Left ventricle myocardium superior (tissue), 1 donor: ENCODE measurements around the gene ZGRF1. TPM values are rescaled to one million over a fixed set of nuclear protein-coding genes. Genes with fewer than 3 reads are reported as not detected.
"Not testable (repeated sequence)": the region's sequence is repeated elsewhere in the genome, so short reads cannot be mapped to it uniquely, and the experiment has no call there.

Source experiments
- ATAC-seq: fragments of 200-7000 bp; cut with Tn5 transposase; one replicate; pipeline ENCODE4 v1.9.1; 2020; ENCODE audit warnings: mild to moderate bottlenecking, moderate library complexity
- DNase-seq: peaks from one replicate; pipeline ENCODE4 v3.0.0-alpha.2; 2020
- intact Hi-C: fragments of 100-400 bp; cut with micrococcal nuclease; formaldehyde crosslinking; loops from one replicate; pipeline ENCODE4 v1.11.0; 2022
- total RNA-seq: library from RNA; stranded (reverse); fragmentation: NEBNext Ultra II Directional; extraction: Animal tissue kit (Norgen Biotek cat#: 25700); gene quantifications from one replicate; pipeline ENCODE4 v1.2.1, GENCODE V29; 2021
- donor health status: DM: no; HTN: yes; CAD: no; lungs with severe emphysema.

The ZGRF1 gene
- total RNA-seq, 1 donor from 2014 or later: 2.0 TPM

- no peak for ATAC-seq
- DNase-seq: no peak
- intact Hi-C loops: no loop called here
Observed at GRCh38 chr4:112564706-112565270, 71.9 kb downstream of the ZGRF1 start.

GRCh38 chr4:112563431-112564200 lies 73.1 kb downstream of the ZGRF1 start:
- DNase-seq (no peak), ATAC-seq (no peak)
- intact Hi-C loops: no loop called here

- intact Hi-C loops: no loop called here
- ATAC-seq: no peak
- no peak for DNase-seq
Observed at GRCh38 chr4:112562254-112562879, 74.3 kb downstream of the ZGRF1 start.

GRCh38 chr4:112560084-112560483 lies 76.6 kb downstream of the ZGRF1 start:
- ATAC-seq (no peak), DNase-seq (no peak)
- intact Hi-C loops: no loop called here

GRCh38 chr4:112559053-112559452 lies 77.7 kb downstream of the ZGRF1 start:
- no peak for ATAC-seq
- intact Hi-C loops: no loop called here
- DNase-seq: no peak

- no peak for ATAC-seq
- no peak for DNase-seq
- intact Hi-C loops: no loop called here
Observed at GRCh38 chr4:112557676-112558411, 78.9 kb downstream of the ZGRF1 start.

GRCh38 chr4:112554271-112554670 lies 82.4 kb downstream of the ZGRF1 start:
- DNase-seq, ATAC-seq, intact Hi-C loops: not testable (repeated sequence)

GRCh38 chr4:112552668-112553067 lies 84.0 kb downstream of the ZGRF1 start:
- ATAC-seq: no peak
- intact Hi-C loops: no loop called here
- DNase-seq: no peak

GRCh38 chr4:112550728-112551127 lies 86.0 kb downstream of the ZGRF1 start:
- ATAC-seq (no peak), DNase-seq (no peak)
- intact Hi-C loops: no loop called here

GRCh38 chr4:112546476-112546875 lies 90.2 kb downstream of the ZGRF1 start:
- ATAC-seq (no peak), DNase-seq (no peak)
- intact Hi-C loops: no loop called here

- ATAC-seq (no peak), DNase-seq (no peak)
- intact Hi-C loops: no loop called here
Observed at GRCh38 chr4:112545346-112545745, 91.4 kb downstream of the ZGRF1 start.

GRCh38 chr4:112540695-112541094 lies 96.0 kb downstream of the ZGRF1 start:
- intact Hi-C loops: no loop called here
- ATAC-seq (no peak), DNase-seq (no peak)

- DNase-seq: no peak
- intact Hi-C loops: no loop called here
- ATAC-seq: no peak
Observed at GRCh38 chr4:112536123-112536522, 100.6 kb downstream of the ZGRF1 start.

GRCh38 chr4:112532267-112532666 lies 104.4 kb downstream of the ZGRF1 start:
- intact Hi-C loops: no loop called here
- no peak for DNase-seq
- ATAC-seq: no peak

- no peak for ATAC-seq
- no peak for DNase-seq
- intact Hi-C loops: no loop called here
Observed at GRCh38 chr4:112531146-112531545, 105.6 kb downstream of the ZGRF1 start.

- no peak for ATAC-seq
- no peak for DNase-seq
- intact Hi-C loops: no loop called here
Observed at GRCh38 chr4:112526061-112526460, 110.6 kb downstream of the ZGRF1 start.

- peak; percentile 70 for ATAC-seq
- intact Hi-C loops: no loop called here
Observed at GRCh38 chr4:112523764-112524505, 112.8 kb downstream of the ZGRF1 start.

GRCh38 chr4:112523008-112523721 lies 113.5 kb downstream of the ZGRF1 start:
- DNase-seq: peak; percentile 41

More at GRCh38 chr4:112523764-112524505, 112.8 kb downstream of the ZGRF1 start:
- peak; percentile 75 for DNase-seq

GRCh38 chr4:112522431-112522830 lies 114.3 kb downstream of the ZGRF1 start:
- intact Hi-C loops: not testable (repeated sequence)

More at GRCh38 chr4:112523008-112523721, 113.5 kb downstream of the ZGRF1 start:
- intact Hi-C loops: no loop called here
- peak; percentile 56 for ATAC-seq

More at GRCh38 chr4:112522431-112522830, 114.3 kb downstream of the ZGRF1 start:
- DNase-seq, ATAC-seq: not testable (repeated sequence)
